Stimulated activated naive CD8-positive, alpha-beta T cell treated with anti-CD3 and anti-CD28 coated beads, Interleukin-15, amount 100 ng/mL, for 72 hours (primary cell): ENCODE data around the gene C1orf141.

Source experiments
- ATAC-seq: fragments of 150-1000 bp; cut with Tn5 transposase; 2 replicates; pipeline ENCODE4 v1.10.0; 2021; ENCODE audit warnings: mild to moderate bottlenecking, moderate library complexity
- DNase-seq, 2 donors: peaks; one replicate each; pipeline ENCODE4 v3.0.0; 2021 to 2022
- H3K27ac Mint-ChIP-seq, 2 donors: one replicate each; pipeline ENCODE4 v1.8.0; 2022; ENCODE audit warnings: mild to moderate bottlenecking in 2 of 2, mixed read lengths in 2 of 2, moderate library complexity in 2 of 2
- H3K27me3 Mint-ChIP-seq: one replicate; pipeline ENCODE4 v1.8.0; 2022; ENCODE audit warnings: mixed read lengths
- H3K4me1 Mint-ChIP-seq: one replicate; pipeline ENCODE4 v1.8.0; 2022; ENCODE audit warnings: mild to moderate bottlenecking, mixed read lengths
- H3K4me3 Mint-ChIP-seq, 2 donors: one replicate each; pipeline ENCODE4 v1.8.0; 2022; ENCODE audit warnings: mild to moderate bottlenecking in 2 of 2, mixed read lengths in 2 of 2, moderate library complexity in 1 of 2
- H3K9me3 Mint-ChIP-seq, 2 donors: one replicate each; pipeline ENCODE4 v1.8.0; 2022; ENCODE audit warnings: mixed read lengths in 2 of 2

The C1orf141 gene

DNA sequence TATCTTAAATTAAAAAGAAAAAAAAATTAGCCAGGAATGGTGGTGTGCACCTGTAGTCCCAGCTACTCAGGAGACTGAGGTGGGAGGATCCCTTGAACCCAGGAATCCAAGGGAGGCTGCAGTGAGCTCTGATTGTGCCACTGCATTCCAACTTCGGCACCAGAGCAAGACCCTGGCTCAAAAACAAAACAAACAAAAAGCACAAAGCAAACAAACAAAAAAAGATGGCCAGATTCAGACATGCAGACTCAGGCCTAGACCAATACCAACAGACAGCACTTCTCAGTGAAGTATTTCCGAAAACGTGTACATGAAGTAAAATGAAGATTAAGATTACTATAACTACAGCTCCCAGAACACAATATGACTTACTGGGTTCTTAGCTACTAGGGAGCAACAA is 91.4 kb downstream of the C1orf141 start:
- Mint-ChIP-seq H3K27ac (no peak overlapping the region), H3K27me3 (no peaks in the 10 kb centered on the region), H3K4me3 (no peak overlapping the region), H3K4me1 (peaks cover 6% of the 10 kb centered on the region), H3K9me3 (no peaks in the 10 kb centered on the region)
- ATAC-seq (no peak), DNase-seq (no peak)
